DMS53 treated with DMSO at 0.1 percent for 48 hours (cell line): ENCODE results near the gene TRIM31.
"Not testable (repeated sequence)": the region's sequence is repeated elsewhere in the genome, so short reads cannot be mapped to it uniquely, and the experiment has no call there.

Experiments
- DNase-seq: peaks from one replicate; lab custom pipeline; 2025; ENCODE audit not compliant: unreplicated experiment; lab: John Stamatoyannopoulos, UW

Gene TRIM31

GRCh38 chr6:30118691-30119090, 5.8 kb upstream of the TRIM31 start:
- not testable (repeated sequence) for DNase-seq

DNA sequence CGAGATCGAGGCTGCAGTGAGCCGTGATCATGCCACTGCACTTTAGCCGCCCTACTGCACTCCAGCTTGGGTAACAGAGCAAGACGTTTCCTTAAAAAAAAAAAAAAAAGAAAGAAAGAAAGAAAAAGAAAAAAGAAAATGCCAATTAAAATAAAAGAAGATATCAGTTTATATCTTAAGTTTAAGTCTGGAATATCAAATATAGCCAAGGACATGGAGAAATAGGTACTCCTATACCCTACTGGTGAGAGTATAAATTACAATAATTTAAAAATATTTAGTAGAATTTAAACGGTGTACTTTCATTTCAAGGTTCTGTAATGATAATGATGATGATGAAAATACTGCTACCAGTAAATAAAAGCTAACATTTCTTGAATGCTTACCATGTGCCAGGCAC, 3.8 kb upstream of the TRIM31 start:
- no peak for DNase-seq

GRCh38 chr6:30113841-30114240, 951 bp upstream of the TRIM31 start:
- DNase-seq: no peak

DNA sequence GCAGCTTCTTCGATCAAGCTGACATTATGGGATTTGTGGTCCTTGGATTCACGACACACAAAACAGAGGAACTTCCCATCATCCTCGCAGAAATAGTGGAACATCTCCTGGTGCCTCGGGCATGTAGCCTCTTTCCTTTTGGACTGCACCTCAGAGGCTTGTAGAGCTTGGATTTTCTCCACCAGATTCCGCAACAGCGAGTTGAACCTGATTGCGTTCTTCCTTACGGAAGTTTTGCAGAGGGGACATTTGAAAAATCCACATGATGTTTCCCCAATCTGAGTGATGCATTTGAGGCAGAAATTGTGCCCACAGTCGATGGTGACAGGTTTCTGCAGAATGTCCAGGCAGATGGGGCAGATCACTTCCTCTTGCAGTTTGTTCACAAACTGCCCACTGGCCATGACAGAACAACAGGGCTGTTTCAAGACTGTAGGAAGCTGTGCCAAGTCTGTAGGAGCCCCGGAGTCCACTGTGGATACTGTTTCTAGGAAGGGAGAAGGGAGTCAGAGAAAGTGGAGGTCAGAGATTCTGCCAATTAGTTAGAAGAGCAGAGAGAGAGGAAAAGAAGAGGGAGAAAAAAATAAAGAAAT, 392 bp downstream of the TRIM31 start:
- DNase-seq: no peak

DNA sequence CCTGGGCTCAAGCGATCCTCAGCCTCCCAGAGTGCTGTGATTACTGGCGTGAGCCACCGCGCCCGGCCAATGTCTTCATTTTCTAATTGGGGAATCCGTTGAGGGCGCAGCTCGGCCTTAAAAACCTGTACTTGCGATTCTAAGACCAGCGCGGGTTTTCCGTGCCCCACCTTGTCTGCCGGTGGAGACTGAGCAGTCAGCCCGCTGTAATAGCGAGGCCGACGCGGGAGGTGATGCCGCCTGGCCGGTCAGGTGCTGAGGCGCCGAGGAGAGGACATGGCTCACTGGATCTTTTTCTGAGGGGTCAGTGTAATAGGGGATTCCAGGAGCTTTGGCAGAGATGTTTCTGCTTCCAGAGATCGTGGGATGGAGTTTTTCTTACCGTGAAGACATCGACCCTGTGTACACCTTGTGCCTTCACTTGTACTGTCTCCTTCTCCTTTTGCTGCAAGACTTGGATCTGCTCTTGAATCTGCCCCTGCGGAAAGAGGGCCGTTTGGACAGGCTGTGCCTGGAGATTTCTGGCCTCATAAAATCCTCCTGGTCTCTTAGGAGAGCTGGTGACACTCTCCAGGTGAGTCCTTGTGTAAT, 1.5 kb downstream of the TRIM31 start:
- DNase-seq: no peak

GRCh38 chr6:30104661-30105060, 8.2 kb downstream of the TRIM31 start:
- DNase-seq: no peak

DNA sequence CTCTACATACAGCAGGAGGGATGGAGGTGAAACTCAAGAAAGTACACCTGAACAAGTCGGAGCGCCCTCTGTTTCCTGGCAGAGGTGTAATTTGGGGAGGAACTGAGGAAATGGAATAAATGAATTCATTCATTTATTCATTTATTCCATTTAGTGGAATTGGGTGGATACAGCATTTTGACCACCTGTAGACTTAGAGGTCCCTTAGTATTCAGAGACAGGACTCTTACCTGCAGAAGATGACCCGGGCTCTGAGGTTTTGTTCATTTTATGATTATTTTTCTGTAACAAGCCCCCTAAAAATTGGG, 9.1 kb downstream of the TRIM31 start:
- DNase-seq: no peak

- peak; percentile 73 for DNase-seq
Observed at GRCh38 chr6:30102970-30103871, 9.7 kb downstream of the TRIM31 start.

GRCh38 chr6:30102414-30102969, 10.4 kb downstream of the TRIM31 start:
- DNase-seq: no peak

DNA sequence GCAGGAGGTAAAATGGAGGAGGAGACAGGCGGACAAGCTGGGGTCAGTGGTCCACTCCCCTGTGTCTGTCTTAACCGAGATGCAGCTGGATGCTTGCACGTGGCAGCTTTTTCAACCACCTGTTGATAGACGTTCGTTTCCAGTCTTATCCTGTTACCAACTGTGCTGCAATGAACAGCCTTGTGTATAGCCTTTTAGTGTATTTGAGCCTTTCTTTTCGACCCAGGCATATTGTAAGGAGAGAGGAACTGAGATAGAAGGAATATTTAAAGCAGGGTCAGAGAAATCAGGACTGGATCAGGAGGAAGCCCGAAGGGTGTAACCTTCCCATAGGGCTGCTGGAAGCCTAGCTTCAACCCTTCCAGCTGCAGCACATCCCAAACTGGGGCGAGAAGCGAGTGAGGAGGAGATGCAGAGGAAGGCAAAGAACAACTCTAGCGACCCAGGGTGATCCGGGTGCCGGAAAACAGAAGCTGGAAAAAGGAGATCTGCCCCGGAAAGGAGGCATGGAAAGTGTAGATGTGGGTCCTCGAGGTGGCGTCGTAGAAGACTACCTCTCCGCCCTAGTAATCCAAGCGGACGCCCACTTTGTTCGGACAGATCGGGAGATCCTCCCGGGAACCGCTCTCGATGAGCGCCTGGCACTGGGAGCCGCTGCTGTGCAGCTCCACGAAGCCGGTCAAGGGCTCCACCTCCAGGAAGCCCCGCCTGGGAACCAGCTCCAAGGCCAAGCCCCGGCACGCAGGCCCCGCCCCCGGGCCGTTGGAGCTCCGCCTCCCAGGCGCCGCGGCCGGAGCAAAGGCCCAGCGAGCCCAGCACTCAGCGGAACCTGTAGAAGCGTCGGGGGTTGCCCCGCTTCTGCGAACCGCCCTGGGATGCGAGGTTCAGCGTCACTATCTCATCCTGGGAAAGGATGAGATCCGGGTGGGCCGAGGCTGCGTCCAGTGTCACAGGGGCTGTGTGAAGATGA, 11.2 kb downstream of the TRIM31 start:
- peak; percentile 89 for DNase-seq

DNA sequence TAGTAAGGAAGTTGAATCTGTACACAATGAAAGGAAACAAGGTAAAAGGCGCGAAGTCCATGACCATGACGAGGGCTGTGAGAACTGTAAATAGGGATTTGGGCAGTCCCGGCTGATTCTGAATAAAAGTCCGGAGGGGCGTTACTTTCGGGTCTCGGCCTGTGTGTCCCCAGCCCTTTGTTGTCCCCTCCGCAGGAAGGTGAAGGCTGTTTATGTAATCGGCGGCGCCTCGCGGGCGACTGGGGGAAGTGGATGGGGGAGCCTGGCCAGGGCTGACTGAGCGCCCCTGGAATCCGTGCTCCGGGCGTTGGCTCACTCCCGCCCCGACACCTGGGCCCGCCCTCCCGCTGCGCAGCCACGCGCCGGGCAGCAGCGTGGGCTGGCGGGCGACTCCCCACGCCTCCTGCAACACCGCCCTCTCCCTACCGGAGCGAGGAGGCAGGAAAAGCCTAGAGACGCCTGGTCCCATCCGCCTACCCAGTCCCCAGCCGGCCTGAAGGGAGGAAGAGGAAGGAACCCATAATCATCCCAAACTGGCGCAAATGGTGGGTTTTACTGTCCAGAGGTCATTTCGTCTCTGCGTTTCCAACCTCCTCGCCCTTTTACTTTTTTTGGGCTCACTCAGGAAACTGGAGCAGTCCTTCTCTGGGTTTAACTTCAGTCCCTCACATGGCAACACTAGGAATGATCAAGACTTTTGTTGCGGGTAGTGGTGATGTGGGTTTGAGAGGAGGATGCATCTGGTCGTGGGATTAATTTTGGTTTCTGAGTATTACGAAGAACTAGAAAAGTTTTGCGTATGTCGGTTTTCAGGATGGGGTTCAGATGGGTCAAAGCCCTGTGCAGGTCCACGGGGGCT, 12.1 kb downstream of the TRIM31 start:
- peak; percentile 50 for DNase-seq

DNA sequence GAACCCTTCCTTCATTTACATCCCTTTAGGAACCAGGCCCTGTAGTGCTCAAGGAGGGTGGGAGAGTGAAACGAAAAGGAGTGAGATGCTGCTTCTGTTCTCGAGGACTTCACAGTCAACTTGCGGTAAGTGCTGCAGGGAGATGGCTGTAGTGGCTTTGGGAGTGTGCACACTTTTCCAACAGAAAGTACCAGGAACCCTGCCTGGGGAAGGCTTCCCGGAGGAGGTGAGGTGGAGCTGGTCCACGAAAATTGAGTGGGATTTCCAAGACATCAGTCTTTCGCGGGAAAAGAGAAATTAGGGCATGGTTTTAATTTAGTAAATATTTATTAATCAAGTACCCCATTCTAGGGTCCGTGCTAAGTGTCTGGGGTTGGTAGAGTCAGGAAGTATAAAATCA, 12.7 kb downstream of the TRIM31 start:
- no peak for DNase-seq

DNA sequence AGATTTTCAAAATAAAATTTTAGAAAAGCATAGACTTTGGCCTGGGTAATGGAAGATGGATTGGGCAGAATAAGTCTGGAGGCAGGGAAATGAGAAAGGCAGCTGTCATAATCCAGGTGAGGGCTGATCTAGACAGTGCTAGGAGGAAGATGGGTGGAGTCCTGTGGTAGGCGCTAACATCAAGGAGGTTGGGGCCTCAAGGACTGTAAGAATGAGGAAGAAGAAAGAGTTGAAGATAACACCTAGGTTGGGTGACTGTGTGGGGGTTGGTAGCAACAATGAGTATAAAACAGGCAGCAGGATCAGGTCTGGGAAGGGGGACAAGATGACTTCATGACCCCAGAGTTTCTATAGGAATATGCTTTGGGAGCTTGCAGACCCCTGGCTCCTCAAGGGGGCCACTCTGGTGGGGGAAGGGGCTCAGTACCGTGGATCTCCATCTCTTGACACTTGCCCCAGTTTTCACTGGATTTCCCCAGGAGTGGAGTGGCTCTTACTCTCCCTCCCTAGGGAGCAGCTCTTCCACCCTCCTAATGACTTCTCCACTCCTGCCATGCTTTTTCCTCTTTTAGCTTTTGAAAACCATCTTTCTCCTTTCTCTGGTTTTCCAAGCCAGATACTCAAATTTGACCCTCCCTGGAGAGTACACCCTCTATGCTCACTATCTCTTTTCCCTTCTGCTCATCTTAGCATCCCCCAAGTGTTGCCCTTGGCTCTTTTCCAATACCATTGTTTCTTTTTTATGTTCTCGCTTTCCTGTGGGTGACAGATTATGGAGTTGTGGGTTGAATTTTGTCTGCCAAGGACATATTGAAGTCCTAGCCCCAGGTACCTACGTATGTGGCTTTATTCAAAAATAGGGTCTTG, 14.8 kb downstream of the TRIM31 start:
- DNase-seq: no peak

- no peak for DNase-seq
Observed at GRCh38 chr6:30096829-30097228, 16.1 kb downstream of the TRIM31 start.

GRCh38 chr6:30093951-30094661, 18.8 kb downstream of the TRIM31 start:
- no peak for DNase-seq

DNA sequence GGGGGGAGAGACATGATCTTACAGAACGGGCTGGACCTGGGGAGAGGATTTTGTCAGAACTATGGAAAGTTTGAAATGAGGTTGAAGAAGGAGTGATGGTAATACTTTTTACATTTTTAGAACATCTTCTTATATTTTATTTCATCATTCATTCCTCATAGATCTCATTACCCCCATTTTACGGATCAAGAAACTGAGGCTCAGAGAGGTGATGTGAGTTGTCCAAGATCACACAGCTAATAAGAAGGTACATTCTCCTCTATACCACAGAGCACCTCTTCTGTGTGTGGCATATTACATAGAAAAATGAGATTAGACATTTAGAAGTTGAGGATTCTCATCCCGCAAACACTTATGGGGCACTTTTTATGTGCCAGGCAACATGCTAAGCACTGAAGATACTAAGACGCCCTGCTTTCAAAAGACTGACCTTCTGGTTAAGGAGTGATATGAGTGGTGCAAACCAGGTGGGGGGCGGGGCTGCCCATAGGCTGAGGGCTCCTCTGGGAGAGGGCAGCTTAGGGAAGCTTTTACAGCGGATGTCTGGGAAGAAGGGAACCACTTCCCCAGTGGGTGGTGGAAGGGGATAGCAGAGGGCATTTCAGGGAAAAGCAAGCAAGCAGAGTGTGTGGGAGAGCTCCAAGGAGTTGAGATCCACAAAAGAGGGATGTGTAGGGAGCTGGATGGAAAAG, 19.9 kb downstream of the TRIM31 start:
- no peak for DNase-seq

GRCh38 chr6:30091577-30092381, 21.1 kb downstream of the TRIM31 start:
- no peak for DNase-seq
